A673 (cell line): Measurements from ENCODE around the gene NPBWR2.

ENCODE experiments used
- EZH2 ChIP-seq: fragments of 200-600 bp; sonication (generic); IDR thresholded peaks from 2 replicates; pipeline ENCODE4 v1.6.1; 2017; ENCODE audit warnings: borderline replicate concordance, low read depth, mild to moderate bottlenecking, mixed read lengths, antibody characterized with exemption, low read length; ENCODE audit not compliant: poor library complexity, severe bottlenecking
- TF ChIP-seq, protein P1 (sequence below): fragments of 300-800, 200-600 bp; sonication (generic); conservative IDR thresholded peaks from 2 replicates; pipeline ENCODE4 v1.5.1; 2017; ENCODE audit warnings: low read depth, mild to moderate bottlenecking, antibody characterized with exemption, low read length, moderate library complexity, mixed read lengths

DNA sequence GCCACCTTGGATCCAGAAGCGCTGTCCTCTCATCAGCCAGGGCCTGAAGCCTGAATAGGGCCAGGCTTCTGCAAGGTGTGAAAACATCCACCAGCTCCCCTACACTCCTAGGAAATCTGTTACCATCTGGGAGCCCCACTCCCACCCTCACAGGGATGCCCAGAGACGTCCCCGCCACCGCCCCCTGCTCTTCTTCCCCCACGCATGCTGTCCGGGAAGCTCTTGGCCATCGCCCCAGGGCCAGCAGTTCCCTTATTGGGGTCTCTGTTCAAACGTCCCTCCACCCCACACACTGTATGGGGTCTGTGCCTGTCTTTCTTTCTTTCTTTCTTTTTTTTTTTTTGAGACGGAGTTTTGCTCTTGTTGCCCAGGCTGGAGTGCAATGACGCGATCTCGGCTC, 31.8 kb downstream of the NPBWR2 start:
- TF ChIP-seq, protein P1, sequence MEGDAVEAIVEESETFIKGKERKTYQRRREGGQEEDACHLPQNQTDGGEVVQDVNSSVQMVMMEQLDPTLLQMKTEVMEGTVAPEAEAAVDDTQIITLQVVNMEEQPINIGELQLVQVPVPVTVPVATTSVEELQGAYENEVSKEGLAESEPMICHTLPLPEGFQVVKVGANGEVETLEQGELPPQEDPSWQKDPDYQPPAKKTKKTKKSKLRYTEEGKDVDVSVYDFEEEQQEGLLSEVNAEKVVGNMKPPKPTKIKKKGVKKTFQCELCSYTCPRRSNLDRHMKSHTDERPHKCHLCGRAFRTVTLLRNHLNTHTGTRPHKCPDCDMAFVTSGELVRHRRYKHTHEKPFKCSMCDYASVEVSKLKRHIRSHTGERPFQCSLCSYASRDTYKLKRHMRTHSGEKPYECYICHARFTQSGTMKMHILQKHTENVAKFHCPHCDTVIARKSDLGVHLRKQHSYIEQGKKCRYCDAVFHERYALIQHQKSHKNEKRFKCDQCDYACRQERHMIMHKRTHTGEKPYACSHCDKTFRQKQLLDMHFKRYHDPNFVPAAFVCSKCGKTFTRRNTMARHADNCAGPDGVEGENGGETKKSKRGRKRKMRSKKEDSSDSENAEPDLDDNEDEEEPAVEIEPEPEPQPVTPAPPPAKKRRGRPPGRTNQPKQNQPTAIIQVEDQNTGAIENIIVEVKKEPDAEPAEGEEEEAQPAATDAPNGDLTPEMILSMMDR: no peak
- TF ChIP-seq EZH2: no peak
